HFFc6 (cell line): ENCODE results near the gene RNF223. TPM values are rescaled to one million over a fixed set of nuclear protein-coding genes. Genes with fewer than 3 reads are reported as not detected.

ENCODE experiments used
- DNase-seq: peaks from one replicate; pipeline ENCODE4 v3.0.0-alpha.2; 2018
- H3K27ac Mint-ChIP-seq: 2 replicates; pipeline ENCODE4 v1.8.0; 2020; ENCODE audit warnings: mild to moderate bottlenecking, mixed read lengths
- H3K27me3 Mint-ChIP-seq: 2 replicates; pipeline ENCODE4 v1.8.0; 2021; ENCODE audit warnings: mild to moderate bottlenecking, moderate library complexity, mixed read lengths; ENCODE audit not compliant: insufficient read depth
- H3K36me3 Mint-ChIP-seq: 2 replicates; pipeline ENCODE4 v1.8.0; 2021; ENCODE audit warnings: low read depth, mixed read lengths
- H3K4me1 Mint-ChIP-seq: 2 replicates; pipeline ENCODE4 v1.8.0; 2020; ENCODE audit warnings: low read depth, mixed read lengths
- H3K4me3 Mint-ChIP-seq: 2 replicates; pipeline ENCODE4 v1.8.0; 2020; ENCODE audit warnings: mild to moderate bottlenecking, moderate library complexity, mixed read lengths
- H3K9me3 Mint-ChIP-seq: 2 replicates; pipeline ENCODE4 v1.8.0; 2020; ENCODE audit warnings: mild to moderate bottlenecking, mixed read lengths
- CTCF ChIP-seq: fragments of 200-600 bp; sonication (generic); IDR thresholded peaks from 2 replicates; pipeline ENCODE4 v1.5.0; 2021; ENCODE audit warnings: antibody characterized with exemption, mild to moderate bottlenecking
- total RNA-seq, 6 experiments: library from RNA; stranded (reverse); fragmentation: NEBNext Ultra II Directional; extraction: Animal tissue kit (Norgen Biotek cat#: 25700); gene quantifications; 2 replicates in 1 of 6; 3 replicates in 5 of 6; pipeline ENCODE4 v1.2.3, GENCODE V29; 2021

Gene RNF223
- total RNA-seq, 6 experiments from 2014 or later = not detected

DNA sequence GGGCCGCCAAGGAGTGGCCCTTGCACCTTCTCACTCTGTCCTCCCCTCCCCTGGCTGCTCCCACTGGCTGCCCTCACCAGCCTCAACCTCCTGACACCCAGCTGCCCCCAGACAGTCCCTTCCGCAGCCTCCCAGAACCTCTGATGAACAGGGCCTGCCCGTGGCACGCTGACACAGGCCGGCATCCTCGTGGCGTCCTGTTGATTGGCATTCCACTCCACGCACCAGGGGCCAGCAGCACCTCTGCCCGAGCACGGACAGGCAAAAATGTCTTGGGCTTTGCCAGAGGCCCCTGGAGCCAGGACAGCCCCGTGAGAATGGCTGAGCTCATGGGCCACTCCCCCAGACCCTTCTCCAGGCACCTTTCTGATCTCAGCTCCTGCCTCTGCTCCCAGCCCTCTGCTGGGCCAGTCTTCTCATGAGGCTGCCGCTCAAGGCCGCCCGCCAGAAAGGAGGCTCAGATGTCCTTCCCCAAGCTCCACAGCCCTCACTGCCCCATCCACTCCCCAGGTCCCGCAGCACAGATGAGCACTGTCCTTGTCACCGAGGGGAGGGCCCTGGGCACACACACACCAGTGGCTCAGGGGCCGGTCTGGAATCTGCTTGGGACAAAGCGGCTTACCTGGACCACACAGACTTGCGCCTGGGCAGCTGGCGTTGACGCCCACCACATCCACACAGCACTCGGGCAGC, 15.8 kb upstream of the RNF223 start:
- DNase-seq = no peak
- peaks cover 3% of the 10 kb centered on the region for H3K27me3 Mint-ChIP-seq
- H3K27ac Mint-ChIP-seq = no peak overlapping the region
- TF ChIP-seq CTCF = no peak
- no peak overlapping the region for H3K4me3 Mint-ChIP-seq
- H3K9me3 Mint-ChIP-seq = no peaks in the 10 kb centered on the region
- no peaks in the 10 kb centered on the region for H3K4me1 Mint-ChIP-seq
- peaks cover 4% of the 10 kb centered on the region; the same call in 1 of the 2 replicates for H3K36me3 Mint-ChIP-seq

DNA sequence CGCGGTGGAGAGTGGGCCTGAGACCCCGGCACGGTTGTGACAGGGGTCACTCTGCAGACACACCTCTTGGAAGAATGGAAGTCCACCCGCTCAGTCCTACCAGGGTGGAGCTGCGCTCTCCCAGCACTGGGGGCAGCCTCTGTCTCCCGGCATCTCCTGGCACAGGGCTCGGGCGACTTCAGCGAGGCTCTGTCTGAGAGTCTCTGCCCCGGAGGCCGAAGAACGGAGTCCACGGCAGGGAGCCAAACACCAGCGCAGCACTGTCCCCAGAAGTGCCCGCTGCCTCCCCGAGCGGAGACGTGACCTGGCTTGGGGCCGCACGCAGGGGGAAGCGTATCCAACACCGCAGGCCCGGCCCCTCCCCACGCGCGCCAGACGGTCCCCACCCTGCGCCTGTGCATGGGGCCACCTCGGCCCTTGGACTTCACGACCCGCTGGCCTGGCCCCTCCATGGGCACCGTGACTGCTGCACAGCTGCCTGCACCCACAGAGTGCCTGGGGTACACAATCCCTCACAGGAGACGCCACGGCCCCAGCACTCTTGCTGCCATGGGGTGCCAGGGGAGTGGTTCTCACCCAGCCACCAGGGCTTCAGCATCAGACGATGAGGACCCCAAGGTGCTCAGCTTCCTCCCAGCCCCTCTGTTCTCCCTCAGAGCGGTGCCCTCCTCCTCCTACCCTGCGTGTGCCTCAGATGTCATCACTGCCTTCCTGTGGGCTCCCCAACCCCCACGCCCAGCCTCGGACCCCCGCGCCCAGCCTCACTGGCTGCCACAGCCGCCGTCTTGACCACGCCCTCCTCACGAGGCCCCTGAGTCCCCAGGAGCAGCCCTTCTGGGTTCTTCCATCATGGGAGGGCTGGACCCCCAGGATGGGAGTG, 14.9 kb upstream of the RNF223 start:
- no peak overlapping the region for H3K4me3 Mint-ChIP-seq
- H3K9me3 Mint-ChIP-seq = no peaks in the 10 kb centered on the region
- peaks cover 4% of the 10 kb centered on the region; the same call in 1 of the 2 replicates for H3K36me3 Mint-ChIP-seq
- TF ChIP-seq CTCF = no peak
- H3K27me3 Mint-ChIP-seq = peaks cover 2% of the 10 kb centered on the region
- DNase-seq = no peak
- no peaks in the 10 kb centered on the region for H3K4me1 Mint-ChIP-seq
- no peak overlapping the region for H3K27ac Mint-ChIP-seq

GRCh38 chr1:1088029-1088800, 14.1 kb upstream of the RNF223 start:
- no peak for TF ChIP-seq CTCF
- Mint-ChIP-seq H3K27ac (no peak overlapping the region), H3K9me3 (no peaks in the 10 kb centered on the region), H3K36me3 (peaks cover 4% of the 10 kb centered on the region; the same call in 1 of the 2 replicates), H3K4me3 (no peak overlapping the region), H3K4me1 (no peaks in the 10 kb centered on the region), H3K27me3 (peaks cover 2% of the 10 kb centered on the region)
- no peak for DNase-seq

- no peak for DNase-seq
- H3K4me3 Mint-ChIP-seq = no peak overlapping the region
- no peaks in the 10 kb centered on the region for H3K4me1 Mint-ChIP-seq
- no peaks in the 10 kb centered on the region for H3K36me3 Mint-ChIP-seq
- no peak for TF ChIP-seq CTCF
- H3K27me3 Mint-ChIP-seq = peaks cover 2% of the 10 kb centered on the region
- H3K27ac Mint-ChIP-seq = no peak overlapping the region
- H3K9me3 Mint-ChIP-seq = no peaks in the 10 kb centered on the region
Observed at GRCh38 chr1:1087351-1088028, 13.4 kb upstream of the RNF223 start.

- Mint-ChIP-seq H3K4me3 (no peak overlapping the region), H3K27me3 (peaks cover 2% of the 10 kb centered on the region), H3K4me1 (no peaks in the 10 kb centered on the region), H3K36me3 (no peaks in the 10 kb centered on the region), H3K9me3 (no peaks in the 10 kb centered on the region), H3K27ac (no peak overlapping the region)
- DNase-seq = no peak
- no peak for TF ChIP-seq CTCF
Observed at GRCh38 chr1:1086911-1087341, 12.8 kb upstream of the RNF223 start.
